NCI-H1436 (cell line): ENCODE measurements around the gene LCN6.
"Not testable (repeated sequence)": the region's sequence is repeated elsewhere in the genome, so short reads cannot be mapped to it uniquely, and the experiment has no call there.

Source experiments
- DNase-seq: peaks from one replicate; lab custom pipeline; 2025; lab: John Stamatoyannopoulos, UW

Gene LCN6, protein sequence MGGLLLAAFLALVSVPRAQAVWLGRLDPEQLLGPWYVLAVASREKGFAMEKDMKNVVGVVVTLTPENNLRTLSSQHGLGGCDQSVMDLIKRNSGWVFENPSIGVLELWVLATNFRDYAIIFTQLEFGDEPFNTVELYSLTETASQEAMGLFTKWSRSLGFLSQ

DNA sequence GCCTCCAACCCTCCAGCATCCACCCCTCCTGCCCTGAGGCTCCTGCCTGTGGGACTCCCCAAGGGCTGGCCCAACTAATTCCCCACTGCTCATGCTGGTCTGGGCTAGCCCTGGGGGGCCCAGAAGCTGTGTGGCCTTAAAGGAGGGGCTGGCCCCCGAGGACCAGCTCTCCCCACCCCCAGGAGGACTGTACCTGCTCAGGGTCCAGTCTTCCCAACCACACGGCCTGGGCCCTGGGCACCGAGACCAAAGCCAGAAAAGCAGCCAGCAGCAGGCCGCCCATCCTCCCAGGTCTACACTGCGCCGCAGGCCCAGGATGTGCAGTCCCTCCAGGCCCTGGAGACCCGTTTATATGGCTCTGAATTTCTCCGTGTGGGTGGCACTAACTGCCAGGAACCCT, at the start of gene LCN6:
TSS of gene LCN6 (minus strand) at position 325 of the 400 bp plus-strand sequence. CDS start at position 283, 42 bp downstream.
- no peak for DNase-seq

GRCh38 chr9:136796775-136797347, 48.5 kb upstream of the LCN6 start:
- DNase-seq: not testable (repeated sequence)

GRCh38 chr9:136796238-136796774, 48.0 kb upstream of the LCN6 start, which contains the start of gene CCDC183:
Gene CCDC183, plus strand, starts transcription at chr9:136796338. Its CDS starts 60 bp downstream, at chr9:136796398.
- DNase-seq: no peak

- DNase-seq: no peak
Observed at GRCh38 chr9:136795000-136795348, 46.6 kb upstream of the LCN6 start.

- no peak for DNase-seq
Observed at GRCh38 chr9:136794281-136794999, 46.1 kb upstream of the LCN6 start.

GRCh38 chr9:136793086-136793946, 45.0 kb upstream of the LCN6 start:
- no peak for DNase-seq

DNA sequence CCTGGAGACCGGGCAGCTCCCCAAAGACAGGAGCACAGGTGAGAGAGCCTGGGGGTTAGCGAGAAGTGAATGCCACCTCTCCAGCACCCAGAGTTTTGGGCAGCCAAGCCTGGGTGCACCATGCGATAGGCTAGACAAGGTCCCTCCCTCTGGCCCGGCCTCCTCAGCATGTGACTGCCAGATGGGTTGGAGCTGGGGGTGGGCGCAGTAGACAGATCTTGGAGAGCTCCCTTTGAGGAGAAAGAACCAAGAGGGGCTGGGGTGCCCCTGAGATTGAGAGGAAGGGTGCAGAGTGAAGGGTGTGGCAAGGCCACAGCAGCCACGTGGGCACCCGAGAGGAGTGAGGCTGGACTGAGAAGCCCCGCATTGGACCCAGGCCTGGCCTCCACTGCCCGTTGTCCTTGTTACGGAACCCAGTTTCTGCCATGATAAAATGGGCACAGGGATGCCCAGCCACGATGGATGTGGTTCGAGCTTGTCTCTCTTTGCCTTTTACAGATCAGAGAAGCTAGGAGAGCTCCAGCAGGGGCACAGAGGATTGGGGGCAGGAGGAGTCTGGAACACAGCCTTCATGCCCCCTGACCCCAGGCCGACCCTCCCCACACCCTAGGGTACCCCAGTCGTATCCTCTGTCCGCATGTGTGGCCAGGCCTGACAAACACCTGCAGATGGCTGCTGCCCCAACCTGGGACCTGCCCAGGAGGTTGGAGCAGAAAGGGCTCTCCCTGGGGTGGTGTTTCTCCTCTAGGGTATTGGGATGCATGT, 44.2 kb upstream of the LCN6 start:
- no peak for DNase-seq

- peak; percentile 57 for DNase-seq
Observed at GRCh38 chr9:136791516-136792276, 43.4 kb upstream of the LCN6 start.

DNA sequence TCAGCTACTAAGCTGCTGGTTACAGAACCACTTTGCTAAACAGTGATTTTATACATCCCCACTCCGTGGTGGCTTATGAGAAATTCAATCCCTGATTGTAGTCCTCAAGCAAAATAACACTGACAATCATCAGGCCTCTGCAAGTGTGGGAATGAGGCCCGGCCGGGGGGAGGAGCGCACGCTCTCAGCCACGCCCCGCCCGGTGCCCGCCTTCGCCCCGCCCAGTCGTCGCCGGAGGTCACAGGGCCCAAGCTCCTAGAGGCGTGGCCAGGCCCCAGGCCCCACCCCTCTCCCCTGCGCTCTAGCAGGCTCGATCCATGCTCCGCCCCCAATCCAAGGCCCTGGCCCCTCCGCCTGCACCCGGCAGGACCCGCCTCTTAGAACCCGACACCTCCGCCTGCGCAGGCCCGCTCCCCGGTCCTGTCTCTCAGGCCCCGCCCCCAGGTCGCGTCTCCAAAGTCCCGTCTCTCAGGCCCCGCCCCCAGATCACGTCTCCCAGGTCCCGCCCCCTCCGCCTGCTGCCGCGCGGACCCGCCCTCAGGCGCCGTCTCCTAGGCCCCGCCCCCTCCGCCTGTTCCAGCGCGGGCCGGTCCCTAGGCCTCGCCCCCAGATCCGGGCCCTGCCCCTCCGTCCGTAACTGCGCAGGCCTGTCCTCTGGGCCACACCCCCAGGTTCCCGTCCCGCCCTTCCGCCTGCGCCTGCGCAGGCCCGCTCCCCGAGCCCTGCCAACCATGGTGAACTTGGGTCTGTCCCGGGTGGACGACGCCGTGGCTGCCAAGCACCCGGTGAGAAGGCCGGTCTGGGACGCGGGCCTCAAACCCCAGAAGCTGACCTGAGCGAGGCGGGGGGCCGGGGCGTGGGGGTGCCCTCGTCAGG, 42.6 kb upstream of the LCN6 start, which contains the start of gene TMEM141:
TSS of gene TMEM141 (plus strand) at position 705 of the 876 bp plus-strand sequence. CDS start at position 732, 27 bp downstream.
- DNase-seq: peak; percentile 100

GRCh38 chr9:136789523-136789937, 41.2 kb upstream of the LCN6 start:
- no peak for DNase-seq

- not testable (repeated sequence) for DNase-seq
Observed at GRCh38 chr9:136788644-136789522, 40.6 kb upstream of the LCN6 start.

DNA sequence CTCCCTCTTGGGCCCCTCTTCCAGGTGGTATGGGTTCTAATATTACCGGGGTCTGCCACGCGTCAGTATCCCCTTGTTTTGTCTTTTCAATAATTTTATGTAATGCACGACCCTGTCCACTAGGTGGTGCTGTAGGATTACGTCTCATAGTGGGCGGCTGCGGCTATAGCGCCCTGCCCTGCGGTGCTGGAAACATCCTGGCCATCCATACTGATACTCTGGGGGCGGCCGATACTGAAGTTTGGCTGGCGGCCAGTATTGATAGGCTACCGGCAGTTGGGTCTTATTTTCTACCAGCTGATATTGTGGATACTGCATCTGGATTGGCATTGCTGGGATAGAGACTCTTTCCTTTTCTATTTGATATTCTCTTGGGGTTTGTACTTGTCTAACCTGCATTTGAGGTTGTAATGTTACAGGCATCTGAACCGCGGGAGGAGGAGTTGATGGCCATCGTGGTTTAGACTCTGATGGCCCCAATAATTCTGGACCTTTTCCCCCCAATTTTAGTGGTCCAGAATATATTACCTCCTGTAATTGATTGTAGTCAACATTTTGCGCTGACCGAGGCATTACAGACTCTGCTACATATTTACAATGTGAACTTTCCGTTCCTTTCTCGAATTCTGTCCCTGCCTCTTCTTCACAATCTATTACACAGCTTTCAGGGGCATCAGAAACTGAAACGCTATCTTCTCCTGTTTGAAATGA, 39.5 kb upstream of the LCN6 start:
- DNase-seq: peak; percentile 79

GRCh38 chr9:136786983-136787382, 38.7 kb upstream of the LCN6 start:
- not testable (repeated sequence) for DNase-seq

- no peak for DNase-seq
Observed at GRCh38 chr9:136786451-136786850, 38.1 kb upstream of the LCN6 start.

GRCh38 chr9:136785565-136786355, 37.4 kb upstream of the LCN6 start:
- DNase-seq: not testable (repeated sequence)

DNA sequence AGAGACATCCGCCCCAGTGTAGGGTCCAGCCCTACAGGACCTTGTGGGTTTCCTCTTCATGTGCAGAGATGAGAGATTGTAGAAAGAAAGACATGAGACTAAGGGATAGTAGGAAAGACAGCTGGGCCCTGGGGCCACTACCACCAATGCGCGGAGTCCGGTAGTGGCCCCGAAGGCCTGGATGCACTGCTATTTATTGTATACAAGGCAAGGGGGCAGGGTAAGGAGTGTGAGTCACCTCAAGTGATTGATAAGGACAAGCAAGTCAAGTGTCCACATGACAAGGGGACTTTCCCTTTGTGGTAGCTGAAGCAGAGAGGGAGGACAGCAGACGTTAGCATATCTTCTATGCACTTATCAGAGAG, 36.7 kb upstream of the LCN6 start:
- DNase-seq: no peak
